Suprapubic skin (tissue), 4 donors: ENCODE measurements around the gene RAB3C. TPM values are rescaled to one million over a fixed set of nuclear protein-coding genes. Genes with fewer than 3 reads are reported as not detected.

ENCODE experiments used
- DNase-seq, 2 donors: peaks; one replicate each; pipeline ENCODE4 v3.0.0-alpha.2; 2019; ENCODE audit warnings: low spot score in 2 of 2
- H3K27ac ChIP-seq: fragments of 200-600 bp; sonication (generic); one replicate; pipeline ENCODE4 v1.5.1; 2019
- H3K27me3 ChIP-seq: fragments of 200-600 bp; sonication (generic); one replicate; pipeline ENCODE4 v1.5.1; 2019
- H3K36me3 ChIP-seq: fragments of 200-600 bp; sonication (generic); one replicate; pipeline ENCODE4 v1.5.1; 2019
- H3K4me1 ChIP-seq: fragments of 200-600 bp; sonication (generic); one replicate; pipeline ENCODE4 v1.5.1; 2019
- H3K4me3 ChIP-seq: fragments of 200-600 bp; sonication (generic); one replicate; pipeline ENCODE4 v1.5.1; 2019; ENCODE audit warnings: mild to moderate bottlenecking
- H3K9me3 ChIP-seq: fragments of 200-600 bp; sonication (generic); one replicate; pipeline ENCODE4 v1.5.1; 2019
- EP300 ChIP-seq: sonication (generic); formaldehyde crosslinking; IDR thresholded peaks from one replicate; pipeline ENCODE4 v1.6.1; 2017; ENCODE audit warnings: antibody characterized with exemption
- POLR2A ChIP-seq, 2 donors: fragments of 450-650 bp; IDR thresholded peaks; one replicate each; pipeline ENCODE4 v1.6.1; 2017; ENCODE audit warnings: antibody characterized with exemption in 2 of 2, mild to moderate bottlenecking in 2 of 2, moderate library complexity in 2 of 2
- POLR2AphosphoS5 ChIP-seq, 3 donors: sonication (generic); formaldehyde crosslinking; IDR thresholded peaks; one replicate each; pipeline ENCODE4 v1.6.1; 2017; ENCODE audit warnings: antibody characterized with exemption in 3 of 3
- whole genome bisulfite sequencing: methylation state at CpG from one replicate; pipeline ENCODE4 v1.1.5; 2018; 5-methylcytosine and 5-hydroxymethylcytosine counted together
- total RNA-seq, 4 donors: library from RNA; depleted of rRNA; stranded (reverse); fragments of >200 nt; gene quantifications; one replicate each; pipeline ENCODE4 v1.1.0, GENCODE V29; 2016
- TF ChIP-seq, protein P1 (sequence below), 2 donors: fragments of 200-600 bp in 1 of 2; fragments of 450-650 bp in 1 of 2; sonication (generic) in 1 of 2; IDR thresholded peaks; one replicate each; pipeline ENCODE4 v1.5.1; 2016 to 2019; ENCODE audit warnings: antibody characterized with exemption in 2 of 2, mild to moderate bottlenecking in 1 of 2, moderate library complexity in 1 of 2

RAB3C gene
- total RNA-seq, 4 donors from 2014 or later, result 0.08 to 1.1 (median 0.27) TPM

DNA sequence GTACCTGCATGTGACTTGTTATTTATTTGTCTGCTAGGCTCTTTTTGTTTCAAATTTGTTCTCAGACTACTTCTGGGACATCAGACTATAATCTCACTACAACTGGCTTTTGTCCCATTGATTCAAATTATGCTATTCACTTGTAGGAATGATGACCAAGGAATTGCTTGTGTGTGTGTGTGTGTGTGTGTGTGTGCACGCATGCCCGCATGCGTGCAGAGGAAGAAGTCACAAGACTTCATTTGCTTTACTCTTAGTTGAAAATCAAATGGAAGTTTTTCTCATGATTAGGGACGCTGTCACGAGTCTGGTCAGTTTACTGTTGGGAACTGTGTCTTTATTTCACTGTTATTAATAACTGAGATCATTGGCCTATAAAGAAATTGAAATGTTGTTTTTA lies 268.7 kb downstream of the RAB3C start:
- TF ChIP-seq POLR2AphosphoS5 (IDR thresholded peaks at IDR 0.05) (no peak), EP300 (no peak), POLR2A (IDR thresholded peaks at IDR 0.05) (no peak)
- TF ChIP-seq, protein P1, sequence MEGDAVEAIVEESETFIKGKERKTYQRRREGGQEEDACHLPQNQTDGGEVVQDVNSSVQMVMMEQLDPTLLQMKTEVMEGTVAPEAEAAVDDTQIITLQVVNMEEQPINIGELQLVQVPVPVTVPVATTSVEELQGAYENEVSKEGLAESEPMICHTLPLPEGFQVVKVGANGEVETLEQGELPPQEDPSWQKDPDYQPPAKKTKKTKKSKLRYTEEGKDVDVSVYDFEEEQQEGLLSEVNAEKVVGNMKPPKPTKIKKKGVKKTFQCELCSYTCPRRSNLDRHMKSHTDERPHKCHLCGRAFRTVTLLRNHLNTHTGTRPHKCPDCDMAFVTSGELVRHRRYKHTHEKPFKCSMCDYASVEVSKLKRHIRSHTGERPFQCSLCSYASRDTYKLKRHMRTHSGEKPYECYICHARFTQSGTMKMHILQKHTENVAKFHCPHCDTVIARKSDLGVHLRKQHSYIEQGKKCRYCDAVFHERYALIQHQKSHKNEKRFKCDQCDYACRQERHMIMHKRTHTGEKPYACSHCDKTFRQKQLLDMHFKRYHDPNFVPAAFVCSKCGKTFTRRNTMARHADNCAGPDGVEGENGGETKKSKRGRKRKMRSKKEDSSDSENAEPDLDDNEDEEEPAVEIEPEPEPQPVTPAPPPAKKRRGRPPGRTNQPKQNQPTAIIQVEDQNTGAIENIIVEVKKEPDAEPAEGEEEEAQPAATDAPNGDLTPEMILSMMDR (IDR thresholded peaks at IDR 0.05), result no peak
- Histone ChIP-seq H3K36me3 (no peaks in the 10 kb centered on the region), H3K4me3 (no peak overlapping the region), H3K27me3 (no peaks in the 10 kb centered on the region), H3K27ac (no peak overlapping the region), H3K9me3 (no peaks in the 10 kb centered on the region), H3K4me1 (peaks cover 5% of the 10 kb centered on the region)
- DNase-seq, result no peak
- 84% methylated on average over 5 of the region's 5 CpGs for WGBS

DNA sequence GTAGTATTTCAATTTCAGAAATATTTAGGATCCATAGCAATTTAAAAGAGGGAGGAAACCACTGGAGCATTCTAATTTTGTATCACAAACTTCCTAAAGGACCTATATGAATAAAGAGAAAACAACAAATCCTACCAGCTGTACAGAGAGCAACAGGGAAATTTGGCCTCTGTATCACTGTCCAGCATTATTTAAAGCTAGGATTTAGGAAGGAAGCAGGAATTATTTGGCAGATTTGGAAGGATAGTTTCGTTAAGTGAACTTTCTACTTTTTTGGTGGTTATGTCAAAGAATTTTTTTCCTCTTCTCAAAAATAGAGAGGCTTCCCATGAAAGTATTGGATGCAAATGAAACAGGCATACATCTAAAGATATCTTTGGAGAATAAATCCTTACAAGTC lies 269.7 kb downstream of the RAB3C start:
- WGBS, result 85% methylated on average over 1 of the region's 1 CpG
- H3K4me1 ChIP-seq, result peaks cover 5% of the 10 kb centered on the region
- no peak for DNase-seq
- no peak overlapping the region for H3K27ac ChIP-seq
- H3K9me3 ChIP-seq, result no peaks in the 10 kb centered on the region
- TF ChIP-seq EP300 (no peak), POLR2AphosphoS5 (IDR thresholded peaks at IDR 0.05) (no peak), POLR2A (IDR thresholded peaks at IDR 0.05) (no peak)
- TF ChIP-seq, protein P1 (IDR thresholded peaks at IDR 0.05), result no peak
- no peaks in the 10 kb centered on the region for H3K36me3 ChIP-seq
- no peak overlapping the region for H3K4me3 ChIP-seq
- no peaks in the 10 kb centered on the region for H3K27me3 ChIP-seq

DNA sequence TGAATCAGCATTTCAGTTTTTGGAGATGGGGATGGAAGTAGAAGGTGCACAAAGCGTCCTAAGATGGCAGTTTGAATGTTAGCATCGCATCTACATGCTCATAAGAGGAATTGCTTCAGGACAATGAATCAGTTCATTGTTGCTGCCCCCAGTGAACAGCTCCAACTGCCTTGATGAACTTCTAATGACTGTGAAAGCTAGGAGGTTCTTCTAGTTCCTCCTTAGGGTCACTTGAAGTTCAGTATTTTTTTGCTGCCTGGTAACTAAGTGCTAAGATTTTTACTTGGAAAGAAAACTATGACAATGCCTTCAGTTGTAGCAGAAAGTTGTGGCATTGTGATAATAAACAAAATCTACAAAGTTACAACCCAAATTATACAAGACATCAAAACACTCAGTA lies 271.6 kb downstream of the RAB3C start:
- WGBS, result 93% methylated on average over 2 of the region's 2 CpGs
- no peaks in the 10 kb centered on the region for H3K9me3 ChIP-seq

GRCh38 chr5:58855851-58856739 lies 273.2 kb downstream of the RAB3C start:
- DNase-seq, result no peak
- H3K4me1 ChIP-seq, result no peaks in the 10 kb centered on the region
- H3K36me3 ChIP-seq, result no peaks in the 10 kb centered on the region
- H3K9me3 ChIP-seq, result no peaks in the 10 kb centered on the region
- H3K27me3 ChIP-seq, result no peaks in the 10 kb centered on the region
- TF ChIP-seq POLR2AphosphoS5 (IDR thresholded peaks at IDR 0.05), result no peak
- H3K4me3 ChIP-seq, result no peak overlapping the region
- no peak overlapping the region for H3K27ac ChIP-seq
- 73% methylated on average over 8 of the region's 8 CpGs for WGBS

More for the DNA sequence above, 271.6 kb downstream of the RAB3C start:
- Histone ChIP-seq H3K4me1 (peaks cover 5% of the 10 kb centered on the region), H3K27ac (no peak overlapping the region), H3K36me3 (no peaks in the 10 kb centered on the region), H3K4me3 (no peak overlapping the region), H3K27me3 (no peaks in the 10 kb centered on the region)
- no peak for DNase-seq
- TF ChIP-seq, protein P1 (IDR thresholded peaks at IDR 0.05), result no peak
- TF ChIP-seq POLR2A (IDR thresholded peaks at IDR 0.05), result no peak
- TF ChIP-seq POLR2AphosphoS5 (IDR thresholded peaks at IDR 0.05), result no peak
- TF ChIP-seq EP300, result no peak

GRCh38 chr5:58857609-58858008 lies 274.7 kb downstream of the RAB3C start:
- no peak overlapping the region for H3K4me3 ChIP-seq
- no peaks in the 10 kb centered on the region for H3K9me3 ChIP-seq
- no peak for DNase-seq
- TF ChIP-seq POLR2AphosphoS5 (IDR thresholded peaks at IDR 0.05), result no peak
- TF ChIP-seq EP300, result no peak
- TF ChIP-seq POLR2A (IDR thresholded peaks at IDR 0.05), result no peak
- TF ChIP-seq, protein P1 (IDR thresholded peaks at IDR 0.05), result no peak
- H3K36me3 ChIP-seq, result no peaks in the 10 kb centered on the region
- 93% methylated on average over 2 of the region's 2 CpGs for WGBS
- H3K4me1 ChIP-seq, result no peaks in the 10 kb centered on the region
- H3K27ac ChIP-seq, result no peak overlapping the region
- no peaks in the 10 kb centered on the region for H3K27me3 ChIP-seq
